ENCODE measurements around the gene NMNAT2.

DNA sequence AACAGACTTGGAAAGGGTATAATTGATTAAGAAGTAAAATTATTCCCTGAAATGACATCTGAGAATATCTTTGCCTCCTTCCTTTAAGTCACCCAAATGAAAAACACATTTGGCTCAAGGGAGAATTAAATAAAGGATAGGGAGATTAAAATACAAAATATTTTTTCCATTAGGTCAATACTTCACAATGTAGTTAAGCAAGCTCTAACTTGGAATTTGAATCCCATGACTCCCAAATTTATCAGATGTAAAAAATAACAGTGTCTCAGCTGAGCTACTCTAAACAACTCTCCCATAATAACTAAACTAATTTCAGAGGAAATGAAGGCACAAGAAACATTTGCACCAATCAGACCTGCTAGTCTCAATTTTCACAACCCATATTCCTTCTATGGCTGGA is 6.5 kb upstream of the NMNAT2 start:
- TF ChIP-seq EZH2 (IDR thresholded peaks at IDR 0.05; ENCODE audit: insufficient read depth, poor library complexity, severe bottlenecking) = no peak
- no peak for TF ChIP-seq EZH2phosphoT487 (IDR thresholded peaks at IDR 0.05; ENCODE audit: insufficient read depth, low read depth)

All from GM23248 (cell line).